CD14-positive monocyte (primary cell): Measurements from ENCODE around the gene RNU1-4. TPM values are rescaled to one million over a fixed set of nuclear protein-coding genes. Genes with fewer than 3 reads are reported as not detected.
"Not testable (repeated sequence)": the region's sequence is repeated elsewhere in the genome, so short reads cannot be mapped to it uniquely, and the experiment has no call there.

Experiments used
- DNase-seq, 3 donors: peaks; one replicate each; pipeline ENCODE4 v3.0.0-alpha.2; 2011 to 2022
- H2AFZ ChIP-seq: 2 replicates; pipeline ENCODE4 v1.6.0; 2012; ENCODE audit warnings: mild to moderate bottlenecking, low read depth, low read length, inconsistent platforms; ENCODE audit not compliant: insufficient read depth, poor library complexity, severe bottlenecking
- H3K27ac ChIP-seq, 2 donors: 1 replicate in 1 of 2; 2 replicates in 1 of 2; pipeline ENCODE4 v1.5.1; 2012 to 2013; ENCODE audit warnings: low read length in 2 of 2, control low read depth in 1 of 2, inconsistent platforms in 1 of 2, low read depth in 1 of 2, mild to moderate bottlenecking in 1 of 2
- H3K27me3 ChIP-seq, 2 donors: one replicate each; pipeline versions ENCODE4 v1.6.0 to v1.6.1; 2011 to 2013; ENCODE audit warnings: low read length in 2 of 2; ENCODE audit not compliant: control insufficient read depth in 2 of 2, insufficient read depth in 2 of 2
- H3K36me3 ChIP-seq, 2 donors: replicated peaks in 1 of 2; 1 replicate in 1 of 2; 2 replicates in 1 of 2; pipeline versions ENCODE4 v1.5.1 to v1.6.1; 2012 to 2013; ENCODE audit warnings: low read length in 2 of 2, control low read depth in 1 of 2, inconsistent platforms in 1 of 2, mild to moderate bottlenecking in 1 of 2; ENCODE audit not compliant: insufficient read depth in 2 of 2, control insufficient read depth in 1 of 2
- H3K4me1 ChIP-seq, 2 donors: 1 replicate in 1 of 2; 2 replicates in 1 of 2; pipeline versions ENCODE4 v1.5.1 to v1.6.1; 2012 to 2013; ENCODE audit warnings: low read length in 2 of 2, control low read depth in 1 of 2, inconsistent platforms in 1 of 2, mild to moderate bottlenecking in 1 of 2, moderate library complexity in 1 of 2; ENCODE audit not compliant: insufficient read depth in 2 of 2, control insufficient read depth in 1 of 2
- H3K4me2 ChIP-seq: replicated peaks from 2 replicates; pipeline ENCODE3; 2012; ENCODE audit warnings: low read length, moderate library complexity, mild to moderate bottlenecking; ENCODE audit not compliant: poor library complexity, severe bottlenecking; ENCODE audit errors: extremely low read depth
- H3K4me3 ChIP-seq, 3 experiments: fragments of 200-600 bp in 1 of 3; sonication (generic) in 1 of 3; replicated peaks in 1 of 3; 1 replicate in 2 of 3; 2 replicates in 1 of 3; pipeline ENCODE4 v1.5.1; 2011 to 2013; ENCODE audit warnings: low read length in 3 of 3, mild to moderate bottlenecking in 3 of 3, control low read depth in 2 of 3, low read depth in 2 of 3, inconsistent platforms in 1 of 3, moderate library complexity in 1 of 3
- H3K79me2 ChIP-seq: 2 replicates; pipeline ENCODE4 v1.6.0; 2012; ENCODE audit warnings: mild to moderate bottlenecking, control low read depth, inconsistent platforms, low read length, moderate library complexity; ENCODE audit not compliant: insufficient read depth
- H3K9ac ChIP-seq: 2 replicates; pipeline ENCODE4 v1.6.0; 2017; ENCODE audit warnings: low read length, mild to moderate bottlenecking; ENCODE audit not compliant: insufficient read depth, poor library complexity, severe bottlenecking
- H3K9me3 ChIP-seq, 2 donors: replicated peaks in 1 of 2; 1 replicate in 1 of 2; 2 replicates in 1 of 2; pipeline versions ENCODE4 v1.5.1 to v1.6.1; 2012 to 2013; ENCODE audit warnings: low read length in 2 of 2, control low read depth in 1 of 2; ENCODE audit not compliant: control insufficient read depth in 1 of 2, insufficient read depth in 1 of 2
- H4K20me1 ChIP-seq: 2 replicates; pipeline ENCODE4 v1.6.0; 2012; ENCODE audit warnings: mild to moderate bottlenecking, low read length, control low read depth, moderate library complexity; ENCODE audit not compliant: insufficient read depth
- H3K27ac Mint-ChIP-seq, 7 donors: one replicate each; pipeline ENCODE4 v1.8.0; 2020; ENCODE audit warnings: mild to moderate bottlenecking in 7 of 7, mixed read lengths in 7 of 7, moderate library complexity in 6 of 7, inconsistent platforms in 2 of 7
- H3K27me3 Mint-ChIP-seq, 3 donors: one replicate each; pipeline ENCODE4 v1.8.0; 2021 to 2022; ENCODE audit warnings: low read depth in 3 of 3, mild to moderate bottlenecking in 3 of 3, mixed read lengths in 3 of 3, moderate library complexity in 3 of 3, inconsistent platforms in 1 of 3
- H3K36me3 Mint-ChIP-seq, 2 donors: one replicate each; pipeline ENCODE4 v1.8.0; 2020; ENCODE audit warnings: mixed read lengths in 2 of 2, inconsistent platforms in 1 of 2, mild to moderate bottlenecking in 1 of 2
- H3K4me1 Mint-ChIP-seq: one replicate; pipeline ENCODE4 v1.8.0; 2020; ENCODE audit warnings: mild to moderate bottlenecking, mixed read lengths
- H3K4me3 Mint-ChIP-seq, 2 donors: one replicate each; pipeline ENCODE4 v1.8.0; 2020; ENCODE audit warnings: mild to moderate bottlenecking in 2 of 2, mixed read lengths in 2 of 2, moderate library complexity in 1 of 2
- H3K9me3 Mint-ChIP-seq, 7 donors: one replicate each; pipeline ENCODE4 v1.8.0; 2020 to 2022; ENCODE audit warnings: mixed read lengths in 7 of 7, mild to moderate bottlenecking in 6 of 7, moderate library complexity in 6 of 7, inconsistent platforms in 2 of 7
- WGBS: methylation state at CpG from one replicate; pipeline ENCODE4 v1.1.5; 2013; ENCODE audit warnings: missing lambda C conversion rate; ENCODE audit not compliant: insufficient coverage; 5-methylcytosine and 5-hydroxymethylcytosine counted together
- intact Hi-C, 2 donors: fragments of 100-400 bp; cut with micrococcal nuclease; formaldehyde crosslinking; loops; one replicate each; pipeline versions ENCODE4 v1.15.0 to v1.15.1; 2023
- polyA plus RNA-seq, 3 donors: library from polyadenylated mRNA; depleted of rRNA in 1 of 3; unstranded in 2 of 3; stranded (reverse) in 1 of 3; fragments of 300-500 nt in 2 of 3; fragments of >200 nt in 1 of 3; fragmentation: Illumina TruSeq in 2 of 3; gene quantifications; 1 replicate in 2 of 3; 2 replicates in 1 of 3; pipeline ENCODE4 v1.2.3, GENCODE V29; 2012 to 2021

Gene RNU1-4
- polyA plus RNA-seq, 3 donors, result not detected

GRCh38 chr1:16760801-16761200, 20.5 kb downstream of the RNU1-4 start:
- H3K4me3 Mint-ChIP-seq, DNase-seq, H3K4me3 ChIP-seq, H3K9me3 ChIP-seq, H3K4me2 ChIP-seq, H3K9ac ChIP-seq, H3K4me1 ChIP-seq, H3K79me2 ChIP-seq, H3K9me3 Mint-ChIP-seq, H4K20me1 ChIP-seq, H3K36me3 ChIP-seq, H3K27ac ChIP-seq, intact Hi-C loops, H3K27ac Mint-ChIP-seq, H2AFZ ChIP-seq, H3K4me1 Mint-ChIP-seq, H3K36me3 Mint-ChIP-seq: not testable (repeated sequence)
- H3K27me3 ChIP-seq, result peaks cover 0 to 12% of the 10 kb centered on the region in 2 donors
- no CpG with 5 or more reads among the region's 11 CpGs for WGBS
- H3K27me3 Mint-ChIP-seq, result peaks cover 9 to 25% (median 15%) of the 10 kb centered on the region in 3 donors

GRCh38 chr1:16764248-16764819, 24.0 kb downstream of the RNU1-4 start:
- H3K9ac ChIP-seq, H3K36me3 ChIP-seq, H3K9me3 ChIP-seq, H2AFZ ChIP-seq, H3K79me2 ChIP-seq, DNase-seq, H4K20me1 ChIP-seq, H3K4me1 ChIP-seq, H3K4me3 Mint-ChIP-seq, H3K4me3 ChIP-seq, H3K9me3 Mint-ChIP-seq, H3K4me2 ChIP-seq, intact Hi-C loops, H3K27ac ChIP-seq, H3K4me1 Mint-ChIP-seq, H3K27ac Mint-ChIP-seq, H3K36me3 Mint-ChIP-seq: not testable (repeated sequence)
- WGBS, result 94% methylated on average over 5 of the region's 9 CpGs
- peaks cover 0 to 10% of the 10 kb centered on the region in 2 donors for H3K27me3 ChIP-seq
- H3K27me3 Mint-ChIP-seq, result peaks cover 13 to 20% (median 14%) of the 10 kb centered on the region in 3 donors

GRCh38 chr1:16764820-16765655, 24.7 kb downstream of the RNU1-4 start:
- H2AFZ ChIP-seq, H3K4me3 ChIP-seq, H3K4me1 ChIP-seq, DNase-seq, H3K4me3 Mint-ChIP-seq, H3K4me1 Mint-ChIP-seq, H3K9me3 ChIP-seq, H3K79me2 ChIP-seq, H3K9ac ChIP-seq, H4K20me1 ChIP-seq, H3K27ac Mint-ChIP-seq, H3K9me3 Mint-ChIP-seq, H3K4me2 ChIP-seq, H3K27me3 ChIP-seq, H3K36me3 ChIP-seq, intact Hi-C loops, H3K36me3 Mint-ChIP-seq, H3K27ac ChIP-seq: not testable (repeated sequence)
- WGBS, result 100% methylated on average over 3 of the region's 15 CpGs
- H3K27me3 Mint-ChIP-seq, result peaks cover 13 to 20% (median 14%) of the 10 kb centered on the region in 3 donors

- H3K4me2 ChIP-seq, intact Hi-C loops, H3K79me2 ChIP-seq, H4K20me1 ChIP-seq, H3K27ac Mint-ChIP-seq, H3K27ac ChIP-seq, H3K36me3 Mint-ChIP-seq, H2AFZ ChIP-seq, H3K4me1 ChIP-seq, H3K9me3 Mint-ChIP-seq, H3K36me3 ChIP-seq, H3K4me1 Mint-ChIP-seq, H3K4me3 Mint-ChIP-seq, H3K9me3 ChIP-seq, H3K27me3 ChIP-seq, H3K9ac ChIP-seq, H3K4me3 ChIP-seq, DNase-seq: not testable (repeated sequence)
- H3K27me3 Mint-ChIP-seq, result peaks cover 9 to 14% (median 13%) of the 10 kb centered on the region in 3 donors
- whole genome bisulfite sequencing, result 96% methylated on average over 8 of the region's 31 CpGs
These were observed 25.7 kb downstream of the RNU1-4 start for GRCh38 chr1:16765731-16766605.
